ENCODE results near the gene CMIP.

The CMIP gene

DNA sequence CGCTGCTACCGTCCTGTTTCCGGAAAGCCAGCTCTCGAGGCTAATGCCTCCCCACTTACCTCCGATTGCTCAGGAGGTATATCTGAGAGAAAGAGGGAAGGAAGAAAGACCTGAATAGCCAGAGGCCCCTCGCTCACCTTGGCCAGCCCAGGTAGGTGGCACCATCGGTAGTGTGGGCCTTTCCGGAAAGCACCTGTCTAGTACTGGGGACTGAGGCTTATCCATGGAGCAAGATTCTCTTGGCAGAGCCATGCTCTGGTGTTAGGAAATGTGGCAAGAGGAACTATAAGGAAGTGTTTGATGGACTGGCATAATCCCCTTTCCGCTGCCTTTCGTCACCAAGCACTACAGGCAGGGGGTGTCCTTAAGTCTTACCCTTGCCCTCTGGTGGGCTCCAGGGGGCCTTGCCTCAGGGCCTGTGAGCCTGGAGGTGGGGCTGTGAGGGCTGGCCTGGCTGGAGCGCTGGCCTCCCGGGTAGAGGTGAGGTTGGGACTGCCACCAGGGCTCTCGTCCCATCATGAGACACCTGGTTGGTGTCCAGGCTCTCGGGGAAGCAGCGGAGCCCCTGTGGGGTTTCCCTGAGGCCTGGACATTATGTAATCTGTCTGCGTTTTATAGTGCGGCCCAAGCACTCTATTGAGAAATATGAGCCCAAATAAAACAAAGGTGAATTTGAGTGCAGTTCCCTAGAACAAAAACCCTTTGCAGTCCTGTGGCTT lies 2.9 kb downstream of the CMIP start:
- no peak for DNase-seq (ENCODE audit: low read depth)

DNA sequence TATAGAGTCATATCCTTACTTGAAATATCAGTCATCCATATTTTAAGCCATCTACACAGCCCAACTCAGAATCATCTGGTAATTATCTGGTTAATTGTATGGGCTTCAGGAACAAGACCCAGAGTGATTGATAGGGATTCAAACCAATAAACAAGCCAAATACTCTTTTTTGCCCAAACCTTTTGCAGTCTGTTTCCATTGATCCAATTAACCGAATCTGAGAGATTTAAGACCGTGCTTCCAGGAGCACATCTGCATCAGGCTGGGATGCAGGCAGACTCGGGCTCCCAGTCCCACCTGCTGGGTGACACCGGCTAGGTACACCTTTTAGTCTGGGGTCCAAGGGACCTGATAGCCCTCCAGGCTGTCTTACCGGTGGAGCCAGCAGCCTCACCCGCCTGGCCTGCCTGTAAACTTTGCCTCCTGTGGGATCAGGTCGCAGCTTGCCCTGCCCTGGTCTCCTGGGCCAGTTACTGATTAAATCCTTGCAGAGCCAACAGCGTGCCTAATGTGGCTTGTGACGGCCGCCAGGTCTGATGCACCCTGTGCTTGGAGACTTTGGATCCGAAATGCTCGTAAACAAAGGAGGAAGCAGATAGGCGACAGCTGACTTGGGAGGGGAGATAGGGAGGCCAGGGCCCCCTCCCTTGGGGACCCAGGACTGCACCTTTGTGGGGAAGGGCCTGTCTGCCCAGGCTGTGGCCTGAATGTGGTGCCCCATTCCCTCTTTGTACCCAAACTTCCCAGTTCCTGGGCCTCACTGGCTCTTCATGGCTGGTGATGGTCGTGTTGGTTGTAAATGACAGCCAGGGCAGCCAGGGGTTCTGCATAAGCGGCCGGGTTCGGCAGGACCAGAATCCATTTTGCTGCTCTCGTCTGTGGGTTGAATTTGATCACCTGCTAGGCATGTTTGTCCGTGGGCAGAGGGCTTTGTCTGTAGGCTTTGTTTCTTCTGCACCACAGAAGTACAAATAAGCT lies 3.8 kb downstream of the CMIP start:
- DNase-seq (ENCODE audit: low read depth) = no peak

DNA sequence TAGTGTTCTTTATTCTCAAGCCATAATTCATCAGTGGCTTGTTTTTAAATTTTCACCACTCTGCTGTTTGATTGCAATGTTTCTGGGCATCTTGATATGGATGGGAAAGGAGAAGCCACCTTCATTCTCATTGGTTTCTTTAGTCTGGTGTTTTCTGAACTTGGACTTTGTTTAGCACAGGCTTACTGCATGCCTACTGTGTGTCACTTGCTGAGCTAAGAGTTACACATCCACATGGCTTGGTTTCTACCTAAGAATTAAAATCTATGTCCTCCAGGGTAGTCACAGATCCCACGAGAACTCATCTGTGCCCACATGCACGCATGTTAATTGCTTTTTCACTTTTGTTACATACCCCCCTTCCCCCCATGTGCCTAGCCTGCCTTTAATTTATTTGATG lies 4.6 kb downstream of the CMIP start:
- DNase-seq (ENCODE audit: low read depth) = no peak

DNA sequence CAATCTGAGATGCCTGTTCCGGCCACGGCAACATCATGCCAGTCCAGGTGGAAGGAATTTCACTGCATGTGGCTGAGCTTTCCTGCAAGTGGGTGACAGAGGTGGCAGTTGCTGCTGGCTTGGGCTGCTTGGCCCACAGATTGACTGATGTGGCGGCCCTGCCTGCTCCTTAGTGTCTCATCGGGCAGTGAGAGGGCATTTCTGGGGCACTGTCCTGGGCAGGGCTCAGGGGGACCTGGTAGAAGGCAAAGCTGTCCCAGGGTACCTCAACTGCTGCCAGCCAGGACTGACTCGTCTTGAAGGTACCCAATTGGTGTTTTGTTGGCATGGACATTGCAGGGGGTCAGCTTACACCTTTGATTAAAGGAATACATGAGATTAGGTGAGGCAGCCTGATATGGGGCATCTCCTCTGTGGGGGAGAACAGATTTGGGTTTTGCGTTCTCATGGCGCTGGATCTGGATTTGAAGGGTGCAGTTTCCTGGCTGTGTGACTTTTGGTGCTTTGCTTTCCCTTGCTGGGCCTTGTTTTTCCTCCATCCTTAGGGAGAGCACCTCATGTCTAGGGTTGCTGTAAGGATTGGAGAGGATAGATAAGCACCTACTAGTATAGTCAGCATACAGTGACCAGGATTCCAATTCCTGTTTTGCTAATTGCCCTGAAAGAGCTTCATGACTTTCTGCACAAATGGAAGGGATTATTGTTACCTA lies 5.4 kb downstream of the CMIP start:
- DNase-seq (ENCODE audit: low read depth) = no peak

DNA sequence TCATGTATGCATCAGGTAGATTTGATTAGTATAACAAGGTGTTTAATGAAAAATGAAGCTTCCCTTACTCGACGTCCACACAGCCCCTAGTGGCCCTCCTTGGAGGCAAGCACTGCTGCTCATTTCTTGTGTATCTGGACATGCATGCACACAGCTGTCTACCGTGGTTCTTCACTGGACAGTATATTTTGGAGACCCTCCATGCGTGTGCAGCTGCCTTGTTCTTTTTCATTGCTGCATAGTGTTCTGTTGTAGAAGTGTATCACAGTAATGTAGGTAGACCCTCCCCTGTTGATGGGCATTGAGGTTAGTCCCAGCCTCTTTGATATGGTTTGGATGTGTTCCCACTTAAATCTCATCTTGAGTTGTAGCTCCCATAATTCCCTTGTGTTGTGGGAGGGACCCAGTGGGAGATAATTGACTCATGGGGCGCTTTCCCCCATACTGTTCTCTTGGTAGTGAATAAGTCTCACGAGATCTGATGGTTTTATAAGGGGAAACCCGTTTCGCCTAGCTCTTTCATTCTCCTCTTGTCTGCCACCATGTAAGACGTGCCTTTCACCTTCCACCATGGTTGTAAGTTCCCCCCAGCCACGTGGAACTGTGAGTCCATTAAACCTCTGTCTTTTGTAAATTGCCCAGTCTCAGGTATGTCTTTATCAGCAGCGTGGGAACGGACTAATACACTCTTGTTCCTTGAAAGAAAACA lies 6.3 kb downstream of the CMIP start:
- no peak for DNase-seq (ENCODE audit: low read depth)

DNA sequence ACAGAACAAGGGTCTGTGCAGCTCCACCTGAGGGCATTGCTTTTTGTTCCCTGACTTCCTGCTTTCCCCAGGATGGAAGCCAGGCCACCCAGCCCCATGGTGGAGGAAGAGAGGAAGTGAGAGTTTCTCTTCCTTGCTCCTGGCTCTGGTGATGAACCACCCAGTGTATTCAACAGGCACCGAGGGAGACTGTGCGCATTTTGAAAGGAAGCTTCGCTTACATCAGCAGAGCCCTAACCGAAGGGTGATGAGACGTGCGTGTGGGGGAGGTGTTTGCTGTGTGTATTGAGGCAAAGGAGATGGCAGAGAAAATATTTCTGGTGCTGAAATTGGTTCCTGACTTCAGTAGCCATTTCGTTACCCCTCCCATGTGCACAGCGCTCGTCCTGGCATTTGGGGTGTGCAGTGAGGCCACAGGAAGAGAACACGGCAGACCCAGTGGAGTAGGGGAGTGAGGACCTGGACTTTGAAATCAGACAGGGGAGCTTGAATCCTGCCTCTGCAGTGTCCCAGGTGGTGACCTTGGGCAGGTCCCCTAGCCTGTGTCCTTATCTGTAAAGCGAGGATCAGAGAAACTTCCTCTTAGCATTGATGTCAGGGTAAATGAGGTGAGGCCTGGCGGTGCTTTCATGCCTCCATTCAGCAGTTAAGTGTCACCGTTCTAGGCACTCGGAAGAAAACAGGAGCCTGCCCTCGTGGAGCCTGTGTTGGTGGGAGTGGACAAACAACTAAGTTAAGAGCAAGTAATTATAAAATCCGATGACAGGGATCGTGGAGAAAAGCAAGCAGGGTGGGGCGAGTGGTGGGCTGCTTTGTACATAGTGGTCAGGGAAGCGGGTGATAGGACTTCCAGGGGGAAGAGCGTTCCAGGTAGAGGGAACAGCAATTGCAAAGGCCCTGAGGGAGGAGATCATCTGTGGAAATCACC lies 7.4 kb downstream of the CMIP start:
- no peak for DNase-seq (ENCODE audit: low read depth)

DNA sequence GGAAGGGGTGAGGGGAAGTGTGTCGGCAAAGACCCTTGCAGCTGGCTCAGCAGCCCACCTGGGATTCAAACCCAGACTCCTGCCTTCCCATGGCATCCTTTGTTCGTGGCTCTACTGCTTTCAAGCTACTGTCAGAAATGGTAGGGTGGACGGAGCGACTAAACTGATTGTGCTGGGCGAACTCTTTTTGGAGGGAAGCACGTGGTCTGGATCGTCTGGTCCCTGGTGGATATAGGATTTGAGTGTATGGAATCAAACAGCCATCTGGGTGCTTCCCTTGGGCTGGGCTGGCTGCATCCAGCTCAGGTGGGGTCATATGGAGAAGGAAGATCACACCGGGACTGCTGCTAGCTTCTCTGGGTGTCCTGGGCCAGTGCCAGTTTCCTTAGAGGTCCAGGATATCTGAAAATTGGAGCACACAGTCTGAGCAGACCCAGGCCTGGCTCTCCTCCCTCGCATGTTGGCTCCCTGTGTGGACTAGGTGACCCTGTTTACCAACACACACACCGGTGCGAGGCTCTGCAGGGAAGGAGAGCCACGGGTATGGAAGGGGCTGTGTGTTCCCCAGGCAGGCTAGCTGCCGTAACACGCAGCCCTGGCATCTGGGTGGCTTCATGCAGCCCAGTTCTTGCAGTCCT lies 8.6 kb downstream of the CMIP start:
- no peak for DNase-seq (ENCODE audit: low read depth)

DNA sequence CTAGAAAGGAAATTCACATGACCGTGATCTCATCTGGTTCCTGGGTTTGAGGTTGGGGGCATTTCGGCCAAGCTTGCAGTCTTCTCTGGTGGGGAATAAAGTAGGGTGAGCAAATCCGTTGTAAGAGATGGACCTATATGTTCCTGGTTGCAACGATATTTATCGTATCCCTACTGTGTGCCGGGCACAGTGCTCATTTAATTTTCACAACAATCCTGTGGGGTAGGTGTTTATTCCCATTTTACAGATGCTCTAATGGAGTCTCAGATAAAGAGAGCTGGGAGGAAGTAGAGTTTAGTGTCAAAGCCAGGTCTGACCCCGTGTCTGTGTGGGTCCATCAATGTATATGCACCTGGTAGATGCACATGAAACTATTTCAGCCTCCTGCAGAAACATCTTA lies 9.4 kb downstream of the CMIP start:
- DNase-seq (ENCODE audit: low read depth) = no peak

DNA sequence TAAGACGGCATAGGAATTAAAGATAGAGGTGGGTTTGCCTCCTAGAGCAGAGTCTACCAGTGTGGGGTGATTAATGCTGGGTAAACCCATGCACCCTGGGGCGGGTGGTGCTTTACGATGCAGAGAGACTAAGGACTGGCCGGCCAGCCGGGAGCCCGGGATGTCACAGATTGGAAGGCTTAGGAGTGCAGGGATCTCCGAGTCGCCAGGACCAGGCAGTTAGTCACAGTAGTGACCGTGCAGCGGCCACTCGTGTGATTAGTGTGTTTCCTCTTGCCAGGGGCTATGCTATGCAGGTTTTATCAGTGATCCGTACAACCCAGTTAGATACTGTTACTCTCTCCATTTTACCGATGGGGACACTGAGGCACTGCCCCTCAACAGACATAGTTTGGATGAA lies 10.4 kb downstream of the CMIP start:
- DNase-seq (ENCODE audit: low read depth) = no peak

DNA sequence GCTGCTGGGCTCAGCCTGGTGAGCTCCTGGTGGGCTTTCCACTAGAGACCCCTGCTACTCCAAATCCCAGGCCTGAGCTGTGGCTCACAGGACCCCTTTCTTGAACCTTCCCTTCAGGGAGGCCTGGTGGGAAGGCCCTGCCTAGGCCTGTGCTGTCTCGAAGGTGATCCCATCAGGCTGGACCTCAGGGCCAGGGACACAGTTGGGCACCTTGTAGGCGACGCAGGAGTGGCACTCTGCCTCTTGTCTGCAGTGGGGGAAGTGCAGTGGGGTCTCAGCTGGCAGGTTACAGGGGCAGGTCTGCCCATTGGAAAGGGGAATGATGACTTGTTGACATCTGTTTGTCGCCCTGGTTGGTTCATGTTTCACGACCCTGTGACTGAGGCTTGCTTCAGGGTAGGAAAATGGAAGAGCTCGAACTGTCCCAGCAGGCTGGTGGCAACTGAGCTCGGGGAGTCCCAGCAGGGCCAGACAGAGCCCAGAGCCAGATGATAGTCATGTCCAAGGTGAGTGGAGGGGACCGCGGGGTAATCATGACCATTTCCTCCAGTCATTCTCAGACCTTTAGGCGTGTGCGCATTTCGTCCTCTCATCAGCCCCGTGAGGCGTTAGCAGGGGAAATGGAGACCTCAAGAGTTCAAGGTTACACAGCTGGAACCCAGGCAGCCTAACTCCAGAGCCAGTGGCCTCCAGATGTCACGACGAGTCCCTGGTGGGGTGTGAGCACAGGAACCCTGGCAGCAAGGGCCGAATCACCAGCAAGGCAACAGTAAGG lies 11.3 kb downstream of the CMIP start:
- no peak for DNase-seq (ENCODE audit: low read depth)

DNA sequence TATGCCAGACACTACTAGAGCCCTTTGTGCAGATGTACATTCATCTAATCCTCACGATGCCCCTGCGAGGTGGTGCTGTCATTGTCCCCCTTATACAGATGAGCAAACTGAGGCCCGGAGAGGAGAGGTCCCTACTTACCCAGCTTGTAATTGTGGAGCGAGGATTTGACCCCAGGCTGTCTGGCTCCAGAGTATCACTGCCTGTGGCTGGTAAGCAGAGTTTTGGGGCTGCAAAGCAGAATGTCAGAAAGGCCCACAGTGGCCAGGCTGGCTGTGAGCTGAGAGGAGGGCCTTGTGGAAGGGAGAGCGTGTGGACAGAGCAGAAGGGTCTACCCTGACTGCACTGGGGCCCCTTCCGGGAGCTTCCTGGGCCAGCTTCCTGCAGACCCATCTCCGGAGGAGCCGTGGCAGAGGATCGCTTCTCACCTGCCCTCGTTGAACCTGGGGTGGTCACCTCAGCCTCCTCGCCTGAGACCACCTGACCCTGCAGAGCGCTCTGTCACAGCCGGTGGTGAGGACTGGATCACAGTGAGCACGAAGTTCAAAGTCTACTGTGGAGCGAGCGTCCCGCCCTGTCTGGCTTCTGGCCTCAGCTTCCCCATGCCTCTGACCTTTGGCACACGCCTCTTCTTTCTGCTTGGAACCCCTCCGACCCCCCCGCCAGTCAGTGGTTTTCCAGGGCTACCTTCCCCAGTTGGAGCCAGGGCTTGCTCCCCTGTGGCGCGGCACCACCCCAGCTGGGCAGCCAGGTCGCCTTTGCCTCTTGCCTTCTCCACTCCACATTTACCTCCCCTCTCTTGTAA lies 12.1 kb downstream of the CMIP start:
- DNase-seq (ENCODE audit: low read depth) = no peak

DNA sequence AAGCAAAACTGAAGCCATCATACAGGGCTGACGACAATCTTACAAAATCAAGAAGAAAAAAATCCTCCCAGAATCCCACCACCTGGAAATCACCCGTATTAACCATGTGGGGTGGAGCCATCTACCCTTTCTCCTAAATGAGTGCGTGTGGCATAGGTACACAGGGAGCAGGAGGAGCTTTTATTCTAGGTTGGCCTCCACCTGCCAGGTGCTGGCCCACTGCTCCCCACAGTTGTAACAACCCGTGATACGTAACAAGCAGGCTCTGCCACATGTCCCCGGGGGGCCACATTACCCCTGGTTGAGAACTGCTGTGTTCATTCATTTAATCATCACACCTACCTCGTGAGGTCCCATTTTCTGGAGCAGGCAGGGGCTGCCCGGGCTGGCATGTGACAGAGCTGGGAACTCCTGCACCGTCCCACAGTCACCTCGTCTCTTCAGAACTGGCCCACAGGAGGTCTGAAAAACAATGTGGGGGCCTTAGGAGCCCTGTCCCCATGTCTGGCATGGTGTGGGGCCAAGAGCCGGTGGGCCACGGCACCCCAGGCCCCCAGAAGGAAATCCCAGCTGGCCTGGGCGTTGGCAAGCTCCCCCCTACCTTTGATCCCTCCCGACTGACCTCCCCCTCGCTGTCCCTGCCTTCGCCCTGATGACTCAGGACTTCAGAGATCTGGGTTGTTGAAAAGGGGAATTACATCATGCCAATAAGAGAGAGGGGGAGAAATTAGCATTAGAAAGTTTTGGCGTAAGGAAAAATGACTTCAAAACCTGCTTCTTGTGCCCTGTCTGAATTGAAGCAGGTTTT lies 12.9 kb downstream of the CMIP start:
- no peak for DNase-seq (ENCODE audit: low read depth)

DNA sequence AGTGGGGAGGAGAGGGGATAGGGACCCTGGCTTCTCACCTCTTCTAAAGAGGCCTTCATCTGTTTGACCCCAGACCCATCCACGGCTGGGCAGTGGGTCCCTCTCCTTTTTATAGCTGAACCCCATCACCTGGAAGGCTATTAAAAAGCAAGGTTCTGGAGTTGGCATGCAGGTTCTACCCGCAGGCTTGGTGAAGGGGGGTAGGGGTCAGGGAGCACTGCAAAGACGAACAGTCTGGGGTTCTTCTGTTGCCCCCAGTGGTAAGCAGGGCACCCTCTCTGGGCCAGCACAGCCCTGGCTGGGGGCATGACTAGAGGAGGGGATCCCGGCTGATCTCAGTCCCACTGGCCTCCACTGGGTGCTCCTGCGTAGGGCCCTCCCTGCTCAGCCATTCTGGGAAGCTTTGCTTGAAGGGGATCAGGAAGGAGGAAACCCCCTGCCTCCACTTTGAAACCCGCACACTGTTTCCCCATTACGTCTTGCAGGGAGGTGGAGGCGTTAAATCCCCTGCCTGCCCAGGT lies 13.6 kb downstream of the CMIP start:
- DNase-seq (ENCODE audit: low read depth) = no peak

DNA sequence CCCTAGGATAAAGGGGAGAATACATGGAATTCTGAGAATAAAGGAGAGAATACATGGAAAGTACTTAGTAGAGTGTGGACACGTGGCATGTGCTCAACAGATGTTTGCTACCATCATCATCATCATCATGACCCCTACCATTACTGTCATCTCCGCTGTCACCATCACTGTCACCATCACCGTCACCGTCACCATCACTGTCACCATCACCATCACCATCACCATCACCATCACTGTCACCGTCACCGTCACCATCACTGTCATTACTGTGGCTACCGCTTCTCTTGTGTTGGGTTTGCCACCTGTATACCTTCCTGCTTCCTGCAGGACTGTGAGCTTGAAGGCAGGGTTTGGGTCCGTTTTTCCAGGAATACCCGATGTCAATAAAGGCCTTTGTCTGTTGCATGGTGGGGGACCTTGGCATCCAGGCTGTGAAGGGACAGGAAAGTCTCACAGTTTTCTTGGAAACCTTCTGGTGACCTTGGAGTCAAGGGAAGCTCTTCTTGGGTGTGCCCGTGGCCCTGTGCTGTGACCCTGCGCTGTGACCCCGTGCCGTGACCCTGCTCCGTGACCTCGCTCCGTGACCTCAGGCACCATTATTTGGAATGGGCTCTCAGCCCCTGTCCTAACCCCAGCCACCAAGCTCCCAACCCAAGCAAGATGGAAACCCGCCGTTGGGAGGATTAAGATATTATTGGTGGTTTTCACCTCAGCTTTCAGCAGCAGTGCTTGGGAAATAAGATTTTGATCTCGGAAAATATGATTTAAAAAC lies 14.4 kb downstream of the CMIP start:
- DNase-seq (ENCODE audit: low read depth) = no peak

DNA sequence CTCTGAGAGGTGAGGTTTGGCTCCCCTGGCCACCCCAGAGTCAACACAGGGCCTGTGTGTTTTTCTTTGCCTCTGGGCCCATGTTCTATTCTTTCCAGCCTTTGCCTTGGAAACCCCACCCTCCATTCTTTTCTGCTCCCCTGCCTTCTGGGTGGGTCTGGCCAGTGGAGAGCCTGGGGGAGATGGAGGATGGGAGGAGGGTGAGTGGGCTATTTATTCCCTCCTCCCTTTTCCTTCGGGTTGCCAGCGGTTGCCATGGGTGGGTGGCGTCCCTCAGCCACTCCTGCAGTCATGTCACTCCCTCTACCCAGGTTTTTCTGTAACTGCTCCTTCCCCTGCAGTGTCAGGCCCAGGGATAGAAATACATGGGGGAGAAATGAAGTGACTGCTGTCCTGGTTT lies 15.5 kb downstream of the CMIP start:
- no peak for DNase-seq (ENCODE audit: low read depth)

DNA sequence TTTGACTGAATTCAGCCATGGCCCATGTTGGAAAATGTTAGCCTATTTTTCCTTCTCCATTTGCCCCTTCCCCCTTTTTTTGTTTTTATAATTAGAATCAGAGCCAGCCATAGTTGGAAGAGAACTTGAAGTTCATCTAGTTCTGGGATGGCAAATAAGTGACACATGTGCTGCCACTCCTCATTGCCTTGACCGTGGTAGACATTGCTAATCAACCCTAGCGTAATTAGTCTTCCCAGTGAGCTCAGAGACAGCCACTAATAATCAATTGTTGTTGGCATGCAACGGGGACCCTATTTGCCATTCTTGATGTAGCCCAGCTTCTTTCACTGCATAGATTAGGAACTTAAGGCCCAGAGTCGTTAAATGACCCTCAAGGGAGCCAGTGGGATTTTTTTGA lies 16.6 kb downstream of the CMIP start:
- DNase-seq (ENCODE audit: low read depth) = no peak

DNA sequence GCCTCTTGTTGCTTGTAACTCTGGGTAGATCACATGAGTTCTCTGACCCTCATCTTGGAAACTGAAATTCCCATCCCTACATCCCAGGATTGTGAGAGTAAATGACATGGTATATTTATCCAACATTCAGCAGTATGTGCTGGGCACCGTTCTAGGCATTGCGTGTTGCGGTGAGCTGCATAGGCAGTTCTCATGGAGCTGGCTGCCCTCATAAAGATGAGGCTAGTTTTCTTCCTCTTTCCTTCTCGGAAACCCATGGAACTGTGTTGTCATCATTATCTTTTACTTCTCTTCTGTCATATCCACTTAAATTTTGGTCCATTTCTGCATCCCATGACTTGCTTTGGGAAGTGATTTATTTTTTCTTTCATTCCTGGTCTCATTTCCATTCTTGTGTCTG lies 17.2 kb downstream of the CMIP start:
- no peak for DNase-seq (ENCODE audit: low read depth)

Measured in activated T-helper 1 cell treated with Interleukin-2 at 50 U/mL for 16 hours (primary cell).